AG20443 (cell line): ENCODE measurements around the gene PNISR.
"Not testable (repeated sequence)": the region's sequence is repeated elsewhere in the genome, so short reads cannot be mapped to it uniquely, and the experiment has no call there.

ENCODE experiments used
- DNase-seq: peaks from one replicate; pipeline ENCODE4 v3.0.0; 2012; ENCODE audit warnings: low spot score, mixed read lengths

The PNISR gene

GRCh38 chr6:99424761-99425646 is at the start of gene PNISR:
Gene PNISR (minus strand): TSS chr6:99425308. CDS start chr6:99414659, 10,649 bp downstream.
- DNase-seq, result peak; percentile 95

- DNase-seq, result no peak
Observed at GRCh38 chr6:99473730-99474129, 48.6 kb upstream of the PNISR start.

GRCh38 chr6:99471638-99472037 is 46.5 kb upstream of the PNISR start:
- no peak for DNase-seq

- peak; percentile 48 for DNase-seq
Observed at GRCh38 chr6:99467509-99468106, 42.5 kb upstream of the PNISR start.

- DNase-seq, result not testable (repeated sequence)
Observed at GRCh38 chr6:99459133-99459532, 34.0 kb upstream of the PNISR start.

- peak; percentile 11 for DNase-seq
Observed at GRCh38 chr6:99458319-99458718, 33.2 kb upstream of the PNISR start.

- no peak for DNase-seq
Observed at GRCh38 chr6:99446076-99446475, 21.0 kb upstream of the PNISR start.

GRCh38 chr6:99434702-99435530 is 9.8 kb upstream of the PNISR start:
- peak; percentile 24 for DNase-seq

GRCh38 chr6:99432877-99433276 is 7.8 kb upstream of the PNISR start:
- no peak for DNase-seq

- DNase-seq, result no peak
Observed at GRCh38 chr6:99431901-99432300, 6.8 kb upstream of the PNISR start.

GRCh38 chr6:99427988-99428387 is 2.9 kb upstream of the PNISR start:
- DNase-seq, result no peak

- DNase-seq, result peak; percentile 10
Observed at GRCh38 chr6:99426451-99426757, 1.3 kb upstream of the PNISR start.

- peak; percentile 69 for DNase-seq
Observed at GRCh38 chr6:99425647-99426450, 741 bp upstream of the PNISR start.

GRCh38 chr6:99424022-99424421 is 1.1 kb downstream of the PNISR start:
- no peak for DNase-seq

- DNase-seq, result no peak
Observed at GRCh38 chr6:99422912-99423311, 2.2 kb downstream of the PNISR start.

- DNase-seq, result no peak
Observed at GRCh38 chr6:99416892-99417767, 8.0 kb downstream of the PNISR start.

GRCh38 chr6:99416226-99416625 is 8.9 kb downstream of the PNISR start:
- no peak for DNase-seq

GRCh38 chr6:99415446-99415845 is 9.7 kb downstream of the PNISR start:
- no peak for DNase-seq

GRCh38 chr6:99412065-99412464 is 13.0 kb downstream of the PNISR start:
- no peak for DNase-seq

GRCh38 chr6:99409672-99410071 is 15.4 kb downstream of the PNISR start:
- DNase-seq, result no peak

GRCh38 chr6:99407076-99407475 is 18.0 kb downstream of the PNISR start:
- DNase-seq, result no peak
